CD4-positive, alpha-beta T cell (primary cell): ENCODE results near the gene GPR142. TPM values are rescaled to one million over a fixed set of nuclear protein-coding genes. Genes with fewer than 3 reads are reported as not detected.

Experiments
- ATAC-seq: fragments of 200-7000 bp; cut with Tn5 transposase; one replicate; pipeline ENCODE4 v1.10.0; 2022; ENCODE audit warnings: mild to moderate bottlenecking; ENCODE audit not compliant: poor library complexity
- CTCF ChIA-PET: fragments of 350-600 bp; sonication (Branson Sonifier 250); formaldehyde crosslinking; loops from one replicate; lab custom pipeline; 2021; ENCODE audit warnings: antibody characterized with exemption, inconsistent platforms; lab: Charles Lee
- POLR2A ChIA-PET: fragments of 350-600 bp; sonication (Branson Sonifier 250); formaldehyde crosslinking; loops from one replicate; lab custom pipeline; 2021; ENCODE audit warnings: antibody characterized with exemption, inconsistent platforms; lab: Charles Lee
- DNase-seq, 14 experiments: peaks; one replicate each; pipeline ENCODE4 v3.0.0-alpha.2; 2013 to 2020; ENCODE audit warnings: mixed read lengths in 2 of 14
- H3K27ac ChIP-seq, 2 donors: one replicate each; pipeline versions ENCODE4 v1.5.1 to v1.7.0; 2013; ENCODE audit warnings: low read length in 2 of 2, low read depth in 1 of 2, mild to moderate bottlenecking in 1 of 2
- H3K27me3 ChIP-seq, 2 experiments: 1 replicate in 1 of 2; 2 replicates in 1 of 2; pipeline versions ENCODE4 v1.6.1 to v1.7.0; 2013; ENCODE audit warnings: low read length in 2 of 2, control low read depth in 1 of 2, mild to moderate bottlenecking in 1 of 2, moderate library complexity in 1 of 2; ENCODE audit not compliant: insufficient read depth in 2 of 2, control insufficient read depth in 1 of 2
- H3K36me3 ChIP-seq: one replicate; pipeline ENCODE4 v1.6.1; 2013; ENCODE audit warnings: low read length, control low read depth; ENCODE audit not compliant: insufficient read depth
- H3K4me1 ChIP-seq: one replicate; pipeline ENCODE4 v1.6.1; 2013; ENCODE audit warnings: low read length, control low read depth; ENCODE audit not compliant: insufficient read depth
- H3K4me3 ChIP-seq: one replicate; pipeline ENCODE4 v1.5.1; 2013; ENCODE audit warnings: mild to moderate bottlenecking, low read length, moderate library complexity
- H3K9me3 ChIP-seq, 2 experiments: 1 replicate in 1 of 2; 2 replicates in 1 of 2; pipeline versions ENCODE4 v1.6.1 to v1.7.0; 2013; ENCODE audit warnings: low read length in 2 of 2, mild to moderate bottlenecking in 2 of 2, control low read depth in 1 of 2, moderate library complexity in 1 of 2; ENCODE audit not compliant: control insufficient read depth in 1 of 2, insufficient read depth in 1 of 2
- H3K27ac Mint-ChIP-seq: one replicate; pipeline ENCODE4 v1.8.0; 2020; ENCODE audit warnings: mixed read lengths
- H3K27me3 Mint-ChIP-seq: one replicate; pipeline ENCODE4 v1.8.0; 2021; ENCODE audit warnings: mixed read lengths
- H3K36me3 Mint-ChIP-seq: one replicate; pipeline ENCODE4 v1.8.0; 2021; ENCODE audit warnings: low read depth, mixed read lengths
- H3K4me1 Mint-ChIP-seq: one replicate; pipeline ENCODE4 v1.8.0; 2021; ENCODE audit warnings: low read depth, mixed read lengths
- H3K4me3 Mint-ChIP-seq: one replicate; pipeline ENCODE4 v1.8.0; 2020; ENCODE audit warnings: mild to moderate bottlenecking, mixed read lengths
- H3K9me3 Mint-ChIP-seq: one replicate; pipeline ENCODE4 v1.8.0; 2020; ENCODE audit warnings: mixed read lengths
- intact Hi-C, 2 experiments: fragments of 100-400 bp; cut with DNase I in 1 of 2; cut with micrococcal nuclease in 1 of 2; formaldehyde crosslinking; loops; one replicate each; pipeline versions ENCODE4 v1.15.1 to v1.9.0; 2023 to 2025; cut with DNase I, micrococcal nuclease
- total RNA-seq, 174 experiments: library from RNA in 2 of 174; stranded (reverse) in 2 of 174; gene quantifications; one replicate each; pipeline ENCODE4 v1.2.3 and lab custom pipeline; 2021 to 2026
- TF ChIP-seq, protein P1 (sequence below): fragments of 200-600 bp; IDR thresholded peaks from one replicate; pipeline ENCODE4 v1.8.0; 2022; ENCODE audit warnings: antibody characterized with exemption, mild to moderate bottlenecking

GPR142 gene
- total RNA-seq, 2 experiments from 2014 or later: not detected

GRCh38 chr17:74383141-74383540 lies 15.8 kb downstream of the GPR142 start:
- no peaks in the 10 kb centered on the region for H3K27me3 ChIP-seq
- DNase-seq (no peak), ATAC-seq (no peak)
- peaks cover 13% of the 10 kb centered on the region for H3K4me1 ChIP-seq
- ChIA-PET POLR2A (no interaction called here), CTCF (no interaction called here)
- Mint-ChIP-seq H3K4me1 (no peaks in the 10 kb centered on the region), H3K4me3 (no peak overlapping the region), H3K9me3 (no peaks in the 10 kb centered on the region), H3K36me3 (no peaks in the 10 kb centered on the region), H3K27ac (no peak overlapping the region), H3K27me3 (no peaks in the 10 kb centered on the region)
- TF ChIP-seq, protein P1, sequence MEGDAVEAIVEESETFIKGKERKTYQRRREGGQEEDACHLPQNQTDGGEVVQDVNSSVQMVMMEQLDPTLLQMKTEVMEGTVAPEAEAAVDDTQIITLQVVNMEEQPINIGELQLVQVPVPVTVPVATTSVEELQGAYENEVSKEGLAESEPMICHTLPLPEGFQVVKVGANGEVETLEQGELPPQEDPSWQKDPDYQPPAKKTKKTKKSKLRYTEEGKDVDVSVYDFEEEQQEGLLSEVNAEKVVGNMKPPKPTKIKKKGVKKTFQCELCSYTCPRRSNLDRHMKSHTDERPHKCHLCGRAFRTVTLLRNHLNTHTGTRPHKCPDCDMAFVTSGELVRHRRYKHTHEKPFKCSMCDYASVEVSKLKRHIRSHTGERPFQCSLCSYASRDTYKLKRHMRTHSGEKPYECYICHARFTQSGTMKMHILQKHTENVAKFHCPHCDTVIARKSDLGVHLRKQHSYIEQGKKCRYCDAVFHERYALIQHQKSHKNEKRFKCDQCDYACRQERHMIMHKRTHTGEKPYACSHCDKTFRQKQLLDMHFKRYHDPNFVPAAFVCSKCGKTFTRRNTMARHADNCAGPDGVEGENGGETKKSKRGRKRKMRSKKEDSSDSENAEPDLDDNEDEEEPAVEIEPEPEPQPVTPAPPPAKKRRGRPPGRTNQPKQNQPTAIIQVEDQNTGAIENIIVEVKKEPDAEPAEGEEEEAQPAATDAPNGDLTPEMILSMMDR: no peak
- H3K9me3 ChIP-seq: no peaks in the 10 kb centered on the region
- no peaks in the 10 kb centered on the region for H3K36me3 ChIP-seq
- H3K4me3 ChIP-seq: no peak overlapping the region
- intact Hi-C loops: no loop called here
- no peak overlapping the region for H3K27ac ChIP-seq

- intact Hi-C loops: no loop called here
- Mint-ChIP-seq H3K27me3 (no peaks in the 10 kb centered on the region), H3K9me3 (no peaks in the 10 kb centered on the region), H3K27ac (no peak overlapping the region), H3K4me1 (no peaks in the 10 kb centered on the region), H3K4me3 (no peak overlapping the region), H3K36me3 (no peaks in the 10 kb centered on the region)
- POLR2A ChIA-PET: no interaction called here
- peaks cover 2% of the 10 kb centered on the region for H3K4me1 ChIP-seq
- H3K4me3 ChIP-seq: no peak overlapping the region
- DNase-seq (no peak), ATAC-seq (no peak)
- H3K27ac ChIP-seq: no peak overlapping the region
- no peaks in the 10 kb centered on the region for H3K36me3 ChIP-seq
- H3K27me3 ChIP-seq: no peaks in the 10 kb centered on the region
- CTCF ChIA-PET: no interaction called here
- TF ChIP-seq, protein P1: no peak
- no peaks in the 10 kb centered on the region for H3K9me3 ChIP-seq
These were observed 17.9 kb downstream of the GPR142 start for GRCh38 chr17:74385201-74385600.

DNA sequence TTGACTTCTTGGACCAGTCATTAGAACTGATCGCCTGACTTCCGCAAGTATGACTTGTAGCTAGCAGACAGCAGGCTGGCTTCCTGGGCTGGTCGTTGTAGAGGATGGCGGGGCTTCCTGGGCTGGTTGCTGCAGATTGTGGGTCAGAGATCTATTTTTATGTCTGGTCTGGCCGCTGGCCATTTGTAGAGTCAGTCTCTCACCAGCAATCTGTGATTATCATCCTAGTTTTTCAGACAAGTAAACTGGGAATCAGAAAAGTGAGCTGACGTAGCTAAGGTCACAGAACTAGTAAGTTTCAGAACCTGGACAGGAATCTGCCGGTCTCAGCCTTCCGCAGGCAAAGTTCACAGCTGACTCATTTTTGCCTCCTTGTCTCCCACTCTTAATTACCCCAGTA lies 19.1 kb downstream of the GPR142 start:
- Mint-ChIP-seq H3K27me3 (no peaks in the 10 kb centered on the region), H3K4me1 (no peaks in the 10 kb centered on the region), H3K27ac (no peak overlapping the region), H3K9me3 (no peaks in the 10 kb centered on the region), H3K36me3 (no peaks in the 10 kb centered on the region), H3K4me3 (no peak overlapping the region)
- H3K4me3 ChIP-seq: no peak overlapping the region
- H3K27me3 ChIP-seq: no peaks in the 10 kb centered on the region
- H3K9me3 ChIP-seq: no peaks in the 10 kb centered on the region
- POLR2A ChIA-PET: no interaction called here
- intact Hi-C loops: no loop called here
- H3K27ac ChIP-seq: no peak overlapping the region
- DNase-seq (no peak), ATAC-seq (no peak)
- no peaks in the 10 kb centered on the region for H3K4me1 ChIP-seq
- no peaks in the 10 kb centered on the region for H3K36me3 ChIP-seq
- CTCF ChIA-PET: no interaction called here
- TF ChIP-seq, protein P1: no peak
